22Rv1 (cell line): ENCODE results near the gene PEDS1.

Source experiments
- H3K27ac ChIP-seq: fragments of 450-650 bp; 2 replicates; pipeline ENCODE4 v1.5.1; 2017
- ZFX ChIP-seq: fragments of 450-650 bp; IDR thresholded peaks from 2 replicates; pipeline ENCODE4 v1.6.1; 2017; ENCODE audit warnings: antibody characterized with exemption, borderline replicate concordance
- TF ChIP-seq, protein P1 (sequence below): fragments of 450-650 bp; IDR thresholded peaks from 2 replicates; pipeline ENCODE4 v1.5.1; 2017; ENCODE audit warnings: mild to moderate bottlenecking

Gene PEDS1

DNA sequence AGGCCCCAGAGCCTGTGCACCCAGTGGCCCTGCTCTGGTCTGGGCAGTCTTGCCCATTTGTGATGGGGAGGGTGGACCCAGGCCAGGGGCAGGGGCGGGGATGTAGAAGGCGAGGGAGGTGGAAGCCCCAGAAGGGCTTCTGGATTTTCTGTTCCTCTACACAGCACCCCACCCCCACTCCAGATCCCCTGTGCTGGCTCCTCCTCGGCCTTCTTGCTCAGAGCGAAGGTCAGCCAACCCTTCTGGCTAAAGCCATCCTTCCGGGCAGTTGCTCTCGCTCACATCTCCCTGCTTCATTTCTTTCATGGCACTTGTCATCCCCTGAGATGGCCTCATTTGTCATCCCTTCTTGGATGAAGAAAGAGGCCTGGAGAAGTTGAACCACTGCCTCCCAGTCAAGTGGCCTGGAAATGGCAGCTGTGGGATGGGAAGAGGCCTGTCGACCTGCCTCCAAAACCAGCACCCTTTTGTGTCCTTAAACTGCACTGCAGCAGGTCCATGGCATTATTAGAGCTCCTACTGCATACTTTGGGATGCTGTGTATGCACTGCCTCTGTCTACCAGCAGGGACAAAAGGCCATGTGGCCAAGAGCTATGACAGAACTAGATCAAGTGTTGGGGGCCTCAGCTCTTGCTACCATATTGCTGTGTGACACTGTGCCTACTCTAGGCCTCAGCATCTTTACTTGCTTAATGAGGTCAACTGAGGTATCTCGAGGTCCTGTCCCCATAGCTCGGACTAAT, 19.9 kb downstream of the PEDS1 start:
- no peak overlapping the region for H3K27ac ChIP-seq

DNA sequence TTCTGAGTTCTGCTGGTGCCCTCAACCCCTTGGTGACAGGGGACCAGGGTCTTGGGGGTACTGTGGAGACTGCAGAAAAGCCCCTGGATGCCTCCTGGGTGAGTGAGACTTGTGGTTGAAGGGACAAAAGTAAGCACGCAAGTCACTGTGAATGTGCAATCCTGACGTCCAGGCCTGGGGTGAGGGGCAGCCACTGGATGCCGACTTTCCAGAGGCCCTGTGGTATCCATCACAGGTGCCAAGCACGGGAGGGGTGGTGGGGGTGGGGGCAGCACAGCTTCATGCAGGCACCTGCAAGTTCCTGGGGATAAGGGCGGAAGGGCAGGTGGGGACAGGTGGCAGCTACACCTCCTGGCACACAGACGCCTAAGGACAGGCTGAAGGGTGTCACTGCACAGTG, 20.5 kb downstream of the PEDS1 start:
- no peak overlapping the region for H3K27ac ChIP-seq
- TF ChIP-seq ZFX: no peak
- TF ChIP-seq, protein P1, sequence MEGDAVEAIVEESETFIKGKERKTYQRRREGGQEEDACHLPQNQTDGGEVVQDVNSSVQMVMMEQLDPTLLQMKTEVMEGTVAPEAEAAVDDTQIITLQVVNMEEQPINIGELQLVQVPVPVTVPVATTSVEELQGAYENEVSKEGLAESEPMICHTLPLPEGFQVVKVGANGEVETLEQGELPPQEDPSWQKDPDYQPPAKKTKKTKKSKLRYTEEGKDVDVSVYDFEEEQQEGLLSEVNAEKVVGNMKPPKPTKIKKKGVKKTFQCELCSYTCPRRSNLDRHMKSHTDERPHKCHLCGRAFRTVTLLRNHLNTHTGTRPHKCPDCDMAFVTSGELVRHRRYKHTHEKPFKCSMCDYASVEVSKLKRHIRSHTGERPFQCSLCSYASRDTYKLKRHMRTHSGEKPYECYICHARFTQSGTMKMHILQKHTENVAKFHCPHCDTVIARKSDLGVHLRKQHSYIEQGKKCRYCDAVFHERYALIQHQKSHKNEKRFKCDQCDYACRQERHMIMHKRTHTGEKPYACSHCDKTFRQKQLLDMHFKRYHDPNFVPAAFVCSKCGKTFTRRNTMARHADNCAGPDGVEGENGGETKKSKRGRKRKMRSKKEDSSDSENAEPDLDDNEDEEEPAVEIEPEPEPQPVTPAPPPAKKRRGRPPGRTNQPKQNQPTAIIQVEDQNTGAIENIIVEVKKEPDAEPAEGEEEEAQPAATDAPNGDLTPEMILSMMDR: no peak

More for the DNA sequence above, 19.9 kb downstream of the PEDS1 start:
- TF ChIP-seq, protein P1: 0 out of 2 replicates have a peak, but pooled peaks have one; percentile 5
- TF ChIP-seq ZFX: no peak

DNA sequence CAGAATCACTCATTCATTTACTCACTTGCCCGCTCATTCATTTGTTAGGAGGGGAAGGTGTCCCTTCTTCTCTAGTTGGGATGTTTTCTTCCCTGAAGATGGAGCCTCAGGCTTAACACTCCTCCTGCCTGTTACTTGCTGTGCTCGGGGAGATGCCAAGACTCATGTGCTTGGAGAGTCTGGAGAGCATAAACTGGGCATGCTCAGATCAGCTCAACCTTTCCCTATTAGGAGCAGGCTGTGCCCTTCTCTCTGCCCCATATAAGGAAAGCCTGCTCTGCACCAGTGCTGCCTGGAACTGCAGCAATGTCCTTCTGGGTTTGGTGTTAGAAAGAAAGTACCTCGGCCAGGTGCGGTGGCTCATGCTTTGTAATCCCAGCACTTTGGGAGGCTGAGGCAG, 22.5 kb downstream of the PEDS1 start:
- no peak for TF ChIP-seq ZFX
- TF ChIP-seq, protein P1: no peak
- H3K27ac ChIP-seq: peak overlapping the region; percentile 65

DNA sequence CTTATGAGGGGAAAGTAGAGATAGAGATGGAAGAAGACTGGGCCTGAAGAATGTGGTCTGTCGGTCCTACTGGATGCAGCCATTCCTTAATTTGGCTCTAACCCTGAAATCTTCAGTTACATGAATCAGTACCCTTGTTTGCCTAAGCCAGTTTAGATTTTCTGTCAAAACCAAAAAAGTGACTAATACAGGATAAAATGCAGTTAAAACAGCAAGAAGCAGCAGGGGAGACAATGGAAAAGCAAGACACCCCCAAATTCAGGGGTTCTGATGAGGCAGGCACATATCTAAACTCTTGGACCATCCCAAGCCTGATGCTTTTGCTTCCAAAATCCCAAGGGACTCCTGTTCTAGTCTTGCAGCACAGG, 23.2 kb downstream of the PEDS1 start:
- peak overlapping the region; percentile 65 for H3K27ac ChIP-seq
- TF ChIP-seq ZFX: no peak
- TF ChIP-seq, protein P1: no peak

DNA sequence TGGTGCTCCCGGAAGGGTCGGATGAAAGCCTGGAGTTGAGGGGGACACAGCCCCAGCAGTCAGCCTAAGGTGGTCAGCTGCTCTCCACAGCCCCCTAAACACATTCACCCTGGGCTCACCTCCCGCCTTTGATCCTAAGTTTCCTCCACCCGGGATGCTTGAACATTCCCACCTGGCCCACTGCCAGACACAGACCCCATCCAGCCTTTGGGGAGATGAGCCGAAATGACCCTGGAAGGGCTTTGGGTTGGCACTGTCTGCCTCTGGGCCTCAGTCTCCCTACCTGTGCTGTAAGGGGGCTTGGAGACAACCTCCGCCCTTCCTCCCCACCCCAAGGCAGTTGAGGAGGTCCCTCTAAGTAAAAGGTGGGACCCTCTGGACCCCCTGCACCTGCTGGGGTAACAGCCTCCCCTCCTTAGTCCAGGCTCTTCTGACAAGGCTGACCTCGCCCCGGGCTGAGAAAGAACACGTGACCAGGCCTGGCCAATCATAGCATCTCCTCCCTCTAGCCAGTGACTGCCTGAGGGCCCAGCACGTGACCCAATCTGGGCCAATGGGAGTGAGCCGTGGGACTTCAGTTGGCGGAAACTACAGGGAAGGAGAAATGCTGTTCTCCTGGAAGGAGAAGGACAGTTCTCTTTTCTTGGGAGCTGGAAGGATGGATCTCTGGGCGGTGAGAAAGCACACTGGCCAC, 23.7 kb downstream of the PEDS1 start:
- TF ChIP-seq, protein P1: no peak
- TF ChIP-seq ZFX: no peak
- H3K27ac ChIP-seq: peak overlapping the region; percentile 65

DNA sequence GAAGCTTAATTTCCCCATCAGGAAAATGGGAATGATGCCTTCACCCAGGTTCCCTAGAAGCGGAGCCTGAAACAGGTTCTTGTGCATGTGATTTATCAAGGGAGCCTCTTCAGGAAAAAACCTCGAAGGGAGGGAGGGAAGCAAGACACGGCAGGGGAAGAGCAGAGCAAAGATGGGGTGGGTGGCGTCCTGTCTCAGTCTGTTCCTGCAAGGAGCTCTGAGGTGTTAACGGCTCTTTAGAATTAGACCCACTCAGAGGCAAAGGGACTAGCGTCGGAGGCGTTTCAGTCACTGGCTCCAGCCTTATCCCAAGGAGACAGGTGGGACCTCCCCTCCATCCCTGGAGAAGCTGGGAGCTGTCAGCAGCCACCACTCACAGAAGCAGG, 25.0 kb downstream of the PEDS1 start:
- no peak for TF ChIP-seq ZFX
- TF ChIP-seq, protein P1: no peak
- H3K27ac ChIP-seq: no peak overlapping the region
